Vagina (tissue), 2 donors: ENCODE measurements around the gene TXNL4B.

Experiments used
- POLR2AphosphoS5 ChIP-seq, 2 donors: sonication (generic); formaldehyde crosslinking; IDR thresholded peaks; one replicate each; pipeline ENCODE4 v1.9.0; 2017; ENCODE audit warnings: antibody characterized with exemption in 2 of 2, mild to moderate bottlenecking in 2 of 2, low read depth in 1 of 2; ENCODE audit not compliant: insufficient read depth in 1 of 2
- TF ChIP-seq, protein P1 (sequence below), 3 experiments: fragments of 450-650 bp in 2 of 3; fragments of 200-600 bp in 1 of 3; sonication (generic) in 1 of 3; IDR thresholded peaks; one replicate each; pipeline ENCODE4 v1.5.1; 2017 to 2019; ENCODE audit warnings: antibody characterized with exemption in 3 of 3, mild to moderate bottlenecking in 2 of 3, moderate library complexity in 2 of 3

DNA sequence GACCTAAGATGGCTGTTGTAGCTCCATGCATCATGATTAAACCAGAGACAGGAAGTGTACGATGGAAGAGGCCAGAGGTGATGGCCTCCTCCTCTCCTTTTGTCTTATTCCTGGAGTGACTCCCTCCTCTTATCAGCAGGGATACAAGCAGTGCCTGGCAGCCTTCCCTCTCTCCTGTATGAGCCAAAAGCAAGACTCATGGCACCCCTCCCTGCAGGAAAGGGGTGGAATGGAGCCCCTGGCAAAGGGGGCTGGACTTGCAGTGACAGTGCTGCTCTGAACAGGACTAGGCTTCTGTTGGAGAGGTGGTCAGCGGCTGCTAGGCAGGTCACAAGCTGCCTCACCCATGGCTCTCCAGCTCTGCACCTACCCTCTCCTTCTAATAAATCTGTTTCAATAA is 8.4 kb downstream of the TXNL4B start:
- TF ChIP-seq, protein P1, sequence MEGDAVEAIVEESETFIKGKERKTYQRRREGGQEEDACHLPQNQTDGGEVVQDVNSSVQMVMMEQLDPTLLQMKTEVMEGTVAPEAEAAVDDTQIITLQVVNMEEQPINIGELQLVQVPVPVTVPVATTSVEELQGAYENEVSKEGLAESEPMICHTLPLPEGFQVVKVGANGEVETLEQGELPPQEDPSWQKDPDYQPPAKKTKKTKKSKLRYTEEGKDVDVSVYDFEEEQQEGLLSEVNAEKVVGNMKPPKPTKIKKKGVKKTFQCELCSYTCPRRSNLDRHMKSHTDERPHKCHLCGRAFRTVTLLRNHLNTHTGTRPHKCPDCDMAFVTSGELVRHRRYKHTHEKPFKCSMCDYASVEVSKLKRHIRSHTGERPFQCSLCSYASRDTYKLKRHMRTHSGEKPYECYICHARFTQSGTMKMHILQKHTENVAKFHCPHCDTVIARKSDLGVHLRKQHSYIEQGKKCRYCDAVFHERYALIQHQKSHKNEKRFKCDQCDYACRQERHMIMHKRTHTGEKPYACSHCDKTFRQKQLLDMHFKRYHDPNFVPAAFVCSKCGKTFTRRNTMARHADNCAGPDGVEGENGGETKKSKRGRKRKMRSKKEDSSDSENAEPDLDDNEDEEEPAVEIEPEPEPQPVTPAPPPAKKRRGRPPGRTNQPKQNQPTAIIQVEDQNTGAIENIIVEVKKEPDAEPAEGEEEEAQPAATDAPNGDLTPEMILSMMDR (IDR thresholded peaks at IDR 0.05) = no peak
- no peak for TF ChIP-seq POLR2AphosphoS5 (IDR thresholded peaks at IDR 0.05; ENCODE audit: insufficient read depth in 1 of 2, low read depth in 1 of 2)
